Activated CD8-positive, alpha-beta memory T cell treated with anti-CD3 and anti-CD28 coated beads for 4 hours (primary cell): ENCODE measurements around the gene FCN3.
A peak's percentile ranks its signal among the peaks of the same experiment; 100 is the strongest.
"Not testable (repeated sequence)": the region's sequence is repeated elsewhere in the genome, so short reads cannot be mapped to it uniquely, and the experiment has no call there.

Source experiments
- DNase-seq, 2 donors: peaks; one replicate each; pipeline ENCODE4 v3.0.0-alpha.2; 2020; ENCODE audit warnings: low read depth in 2 of 2

FCN3 gene

GRCh38 chr1:27374362-27375086, at the start of gene FCN3:
Gene FCN3, minus strand, starts transcription at chr1:27374824. Its CDS starts 6 bp downstream, at chr1:27374818.
- no peak for DNase-seq

GRCh38 chr1:27423709-27424108, 49.1 kb upstream of the FCN3 start:
- DNase-seq, result no peak

DNA sequence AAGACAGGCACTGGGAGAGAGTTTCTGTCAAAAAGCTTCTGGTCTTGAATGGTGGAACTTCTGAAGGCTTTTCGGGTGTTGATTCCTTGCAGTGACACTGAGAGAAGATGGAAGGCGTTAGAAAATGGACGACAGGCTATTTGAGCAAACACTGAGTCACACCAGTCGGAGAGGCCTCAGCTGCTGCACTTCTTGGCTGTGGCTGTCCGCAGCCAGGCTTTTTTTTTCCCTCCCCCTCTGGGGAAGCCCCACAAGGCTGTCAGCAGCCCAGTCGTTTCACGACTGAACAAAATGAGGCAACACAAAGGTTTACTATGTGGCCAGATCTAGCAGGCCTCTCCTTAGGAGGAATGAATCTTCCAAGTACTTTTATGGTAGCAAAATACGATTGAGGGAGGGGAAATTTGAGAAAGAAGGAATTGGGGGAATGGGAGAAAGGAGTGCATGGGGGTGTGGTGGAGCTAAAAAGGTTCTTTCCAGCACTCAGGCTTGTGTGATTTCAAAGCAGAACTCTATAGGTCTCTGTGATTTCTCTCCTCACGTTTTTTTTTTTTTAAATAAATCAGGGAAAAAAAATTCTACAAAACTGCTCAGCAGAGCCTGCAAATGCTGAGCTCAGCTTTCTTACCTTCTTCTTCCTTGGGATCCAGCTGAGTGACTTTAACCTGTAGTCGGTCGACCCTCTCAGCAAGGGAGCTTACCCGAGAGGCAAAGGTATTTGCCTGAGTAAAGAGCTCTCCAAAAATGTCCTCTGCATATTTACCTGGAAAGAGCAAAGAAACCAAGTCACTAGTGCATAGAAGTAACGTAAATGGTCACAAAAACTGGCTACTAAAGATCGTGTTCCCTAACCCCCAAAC, 43.9 kb upstream of the FCN3 start:
- DNase-seq, result peak in 1 of 2 donors; percentile 19

DNA sequence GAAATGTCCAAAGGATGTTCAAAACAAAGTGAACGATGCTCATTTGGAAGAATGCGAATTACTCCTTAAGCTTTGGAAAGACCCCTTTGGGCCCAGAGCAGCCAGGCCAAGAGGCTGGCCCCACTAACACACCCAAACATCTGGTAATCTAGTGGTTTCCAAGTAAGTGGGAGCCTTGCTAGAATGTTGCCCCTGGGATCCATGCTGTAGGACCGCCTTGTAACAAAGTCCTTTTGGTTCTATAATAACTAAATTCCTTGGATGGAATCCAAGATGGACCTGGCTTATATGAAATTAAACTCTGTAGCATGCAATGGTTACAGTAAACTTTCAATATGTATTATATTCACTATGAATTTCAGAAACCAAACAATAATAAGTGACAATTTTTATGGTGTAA, 43.1 kb upstream of the FCN3 start:
- no peak for DNase-seq

- peak in 1 of 2 donors; percentile 44 for DNase-seq
Measured at GRCh38 chr1:27416387-27417111, 41.9 kb upstream of the FCN3 start.

DNA sequence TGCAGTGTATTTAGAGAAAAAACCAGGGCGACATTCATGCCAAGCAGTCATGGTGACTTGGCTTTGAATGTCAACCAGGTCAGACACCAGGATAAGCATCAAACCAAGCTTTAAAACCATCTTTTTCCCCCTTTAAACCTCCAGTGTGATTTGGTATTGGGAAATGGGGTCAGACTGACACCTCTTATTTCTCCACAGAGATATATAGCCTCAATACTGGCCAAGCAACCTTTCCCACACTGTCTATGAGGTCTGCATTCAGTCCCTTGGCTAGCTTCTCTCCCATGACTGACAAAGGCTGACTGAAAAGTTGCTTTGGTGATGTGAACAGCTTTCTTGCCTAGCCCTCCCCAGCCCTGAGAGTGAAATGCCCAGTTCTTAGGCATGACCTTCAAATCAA, 39.5 kb upstream of the FCN3 start:
- no peak for DNase-seq

DNA sequence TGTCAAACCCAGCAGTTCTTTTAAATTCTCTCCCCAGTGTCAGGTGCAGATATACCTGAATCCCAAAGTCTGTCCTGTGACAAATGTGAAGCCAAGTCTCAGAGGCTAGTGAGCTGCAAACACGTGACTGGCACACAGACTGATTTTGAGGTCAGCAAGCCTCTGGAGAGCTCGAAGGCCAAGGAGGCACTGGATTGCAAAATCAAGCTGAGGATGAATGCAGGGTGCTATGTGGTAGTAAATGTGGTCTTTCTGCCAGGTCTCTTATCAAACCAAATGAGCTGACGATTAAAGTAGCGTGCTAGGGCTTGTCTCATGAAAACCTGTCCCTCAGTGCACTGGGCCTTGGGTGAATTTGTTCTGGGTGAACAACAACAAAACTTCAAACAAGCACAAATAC, 38.4 kb upstream of the FCN3 start:
- no peak for DNase-seq

GRCh38 chr1:27412502-27412901, 37.9 kb upstream of the FCN3 start:
- DNase-seq, result no peak

DNA sequence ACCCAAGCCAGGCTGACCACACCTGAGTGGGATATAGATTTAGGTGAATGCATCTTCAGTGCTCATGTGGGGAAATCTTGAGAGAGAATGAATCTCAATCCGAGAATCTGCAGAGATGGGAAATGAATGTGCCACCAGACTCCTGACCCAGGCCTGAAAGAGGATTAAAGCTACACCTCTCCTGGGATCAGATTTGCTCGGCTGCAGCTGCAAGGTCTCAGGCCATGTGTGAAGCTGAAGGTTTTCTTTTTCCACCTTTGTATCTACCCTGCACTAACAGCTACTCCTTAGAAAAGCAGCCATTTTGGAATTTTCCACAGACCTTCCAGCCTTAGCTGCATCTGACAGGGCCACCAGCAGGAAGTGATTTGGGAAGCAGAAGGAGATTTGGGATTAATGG, 36.1 kb upstream of the FCN3 start:
- DNase-seq, result no peak

GRCh38 chr1:27409669-27410068, 35.0 kb upstream of the FCN3 start:
- DNase-seq, result no peak

- DNase-seq, result no peak
Measured at GRCh38 chr1:27408151-27408550, 33.5 kb upstream of the FCN3 start.

DNA sequence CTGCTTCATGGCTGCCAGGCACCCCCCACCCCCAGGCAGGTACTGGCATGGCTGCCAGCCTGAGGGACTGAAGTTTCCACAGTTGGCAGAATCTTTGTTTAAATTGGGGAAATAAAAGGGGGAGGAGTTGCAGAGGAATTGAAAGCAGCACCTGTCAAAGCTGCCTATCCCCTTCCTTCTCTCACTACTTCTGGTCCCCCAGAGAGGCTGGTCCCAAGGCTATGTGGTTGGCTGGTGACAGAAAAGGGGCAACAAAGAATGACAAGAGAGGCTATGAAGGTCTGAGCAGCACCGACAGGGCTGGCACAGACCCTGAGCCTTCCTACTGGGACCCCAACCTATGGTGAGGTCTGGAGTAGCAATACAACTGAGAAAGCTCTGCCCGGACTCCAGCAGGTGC, 32.2 kb upstream of the FCN3 start:
- not testable (repeated sequence) for DNase-seq

- DNase-seq, result no peak
Measured at GRCh38 chr1:27406362-27406680, 31.7 kb upstream of the FCN3 start.

GRCh38 chr1:27405598-27406361, 31.2 kb upstream of the FCN3 start:
- not testable (repeated sequence) for DNase-seq

- DNase-seq, result no peak
Measured at GRCh38 chr1:27405074-27405473, 30.4 kb upstream of the FCN3 start.

DNA sequence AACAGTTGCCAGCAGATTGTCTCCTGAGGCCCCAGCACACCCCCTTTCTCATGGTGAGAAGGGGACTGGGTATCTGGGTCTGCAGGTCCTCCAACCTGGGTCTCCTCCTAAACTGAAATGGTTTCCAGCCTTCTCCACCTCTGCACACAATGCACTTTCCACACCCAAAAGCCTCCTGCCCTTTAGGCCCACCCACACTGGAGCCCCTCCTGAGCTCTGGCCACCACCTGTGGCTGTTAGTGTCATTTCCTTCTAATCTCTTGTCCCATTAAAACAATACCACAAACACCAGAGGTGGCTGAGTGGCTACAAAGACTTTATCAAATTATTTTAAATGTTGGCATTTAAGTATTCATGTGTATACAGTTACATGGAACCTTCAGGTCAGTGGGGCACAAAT, 29.3 kb upstream of the FCN3 start:
- DNase-seq, result no peak

DNA sequence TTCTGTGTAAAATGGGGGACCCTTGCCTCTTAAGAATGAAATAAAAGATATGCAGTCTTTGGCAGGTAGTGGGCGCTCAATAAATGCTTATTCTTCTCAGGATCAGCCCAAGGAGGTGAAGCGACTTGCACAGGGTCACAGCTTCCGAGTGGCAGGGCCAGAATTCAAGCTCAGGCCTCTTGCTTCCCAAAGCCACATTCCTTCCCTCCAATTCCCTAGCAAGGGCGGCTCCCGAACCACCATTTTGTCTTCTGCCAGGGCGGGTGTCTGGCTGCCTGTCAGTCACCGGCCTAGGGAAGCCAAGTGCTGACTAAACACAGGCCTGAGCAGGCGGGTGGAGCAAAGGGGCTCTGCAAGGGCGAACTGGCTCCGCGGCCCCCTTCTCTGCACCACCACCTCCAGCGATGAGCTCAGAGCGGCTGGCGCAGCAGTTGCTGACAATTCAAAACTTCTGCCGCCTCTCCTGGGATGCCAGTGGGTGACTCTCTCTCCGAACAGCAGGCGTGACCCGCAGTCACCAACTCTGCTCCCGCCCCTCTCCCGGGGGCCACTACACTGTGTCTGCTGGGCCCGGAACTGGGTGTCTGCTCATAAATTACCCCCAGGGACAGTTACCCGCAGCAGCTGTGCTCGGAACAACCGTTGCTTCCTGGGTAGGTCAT, 28.6 kb upstream of the FCN3 start:
- no peak for DNase-seq

- no peak for DNase-seq
Measured at GRCh38 chr1:27402349-27402754, 27.7 kb upstream of the FCN3 start.

DNA sequence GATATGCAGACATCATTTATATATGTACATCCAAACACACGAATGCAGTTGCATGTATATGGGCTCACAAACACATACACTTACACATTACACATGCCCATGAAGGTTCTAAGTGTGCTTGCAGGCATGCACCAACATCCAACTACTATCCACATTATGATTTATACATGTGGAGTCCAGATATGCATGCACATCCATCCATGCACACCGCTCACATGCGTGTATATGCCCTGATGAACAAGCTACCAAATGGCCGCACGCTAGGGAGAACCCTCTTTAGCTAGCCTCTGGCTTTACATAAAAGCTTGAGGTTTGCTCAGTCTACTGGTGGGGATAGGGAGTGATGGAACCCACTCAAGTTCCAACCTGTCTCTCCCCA, 26.3 kb upstream of the FCN3 start:
- no peak for DNase-seq

DNA sequence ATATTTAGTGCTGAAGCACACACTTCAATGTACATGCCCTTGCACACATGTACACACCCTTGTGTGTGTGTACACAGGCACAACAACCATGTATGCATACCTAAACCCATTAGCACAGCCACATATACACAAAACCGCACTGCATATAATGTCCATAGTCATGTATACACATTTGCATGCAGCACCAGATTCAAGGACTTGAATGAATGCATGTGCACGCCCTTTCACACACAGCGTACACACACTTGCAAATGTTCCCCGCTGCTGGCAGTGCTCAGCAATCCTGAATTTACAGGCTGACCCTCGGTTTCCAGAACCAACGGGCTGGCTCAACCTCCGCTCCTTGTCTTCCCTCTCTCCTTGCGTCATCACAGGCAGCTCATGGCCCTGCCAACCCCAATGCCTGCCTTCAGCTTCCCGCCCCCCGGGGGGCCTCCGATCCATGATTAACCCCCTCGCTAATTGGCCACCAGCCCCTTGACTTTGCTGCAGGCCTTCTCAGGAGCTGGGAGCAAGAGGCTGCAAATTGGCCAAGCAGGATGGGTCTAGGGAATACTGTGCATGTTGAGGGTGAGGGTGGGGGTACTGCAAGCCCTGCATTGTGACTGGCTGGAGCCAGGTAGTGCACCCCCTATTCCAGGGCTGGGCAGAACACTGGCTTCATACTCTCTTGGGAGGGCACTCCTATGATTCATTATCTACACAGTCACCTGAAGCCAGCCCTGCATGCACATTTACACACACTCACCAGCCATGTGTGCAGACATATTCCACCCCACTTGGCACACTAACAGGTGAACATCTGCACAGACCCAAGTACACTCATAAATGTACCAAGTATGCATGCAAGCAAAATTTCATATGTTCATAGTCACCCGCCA, 25.7 kb upstream of the FCN3 start:
- DNase-seq, result no peak
